IgD-negative memory B cell (primary cell): ENCODE data around the gene STRN. TPM values are rescaled to one million over a fixed set of nuclear protein-coding genes. Genes with fewer than 3 reads are reported as not detected.
"Not testable (repeated sequence)": the region's sequence is repeated elsewhere in the genome, so short reads cannot be mapped to it uniquely, and the experiment has no call there.

ENCODE experiments used
- H3K27ac Mint-ChIP-seq, 3 donors: one replicate each; pipeline ENCODE4 v1.8.0; 2020 to 2022; ENCODE audit warnings: mild to moderate bottlenecking in 3 of 3, mixed read lengths in 3 of 3, moderate library complexity in 1 of 3
- H3K27me3 Mint-ChIP-seq: one replicate; pipeline ENCODE4 v1.8.0; 2021; ENCODE audit warnings: mixed read lengths
- H3K36me3 Mint-ChIP-seq: one replicate; pipeline ENCODE4 v1.8.0; 2020; ENCODE audit warnings: mild to moderate bottlenecking, mixed read lengths
- H3K4me1 Mint-ChIP-seq, 3 donors: one replicate each; pipeline ENCODE4 v1.8.0; 2020 to 2022; ENCODE audit warnings: mixed read lengths in 3 of 3, mild to moderate bottlenecking in 1 of 3
- H3K4me3 Mint-ChIP-seq, 4 donors: one replicate each; pipeline ENCODE4 v1.8.0; 2020 to 2022; ENCODE audit warnings: mild to moderate bottlenecking in 4 of 4, mixed read lengths in 4 of 4, moderate library complexity in 3 of 4
- H3K9me3 Mint-ChIP-seq, 3 donors: one replicate each; pipeline ENCODE4 v1.8.0; 2020 to 2021; ENCODE audit warnings: mixed read lengths in 3 of 3, mild to moderate bottlenecking in 1 of 3
- polyA plus RNA-seq: library from polyadenylated mRNA; unstranded; fragments of 300-500 nt; fragmentation: Illumina TruSeq; gene quantifications from one replicate; pipeline ENCODE4 v1.2.3, GENCODE V29; 2021

Gene STRN
- 12.2 TPM for polyA plus RNA-seq

GRCh38 chr2:36966370-36967235 lies at the start of gene STRN:
TSS of gene STRN (minus strand) at chr2:36966536. CDS start at chr2:36966463, 73 bp downstream.
- peak within 1 kb of the TSS; percentile 98 to 99 (median 98) for H3K27ac Mint-ChIP-seq
- peaks cover 29 to 39% (median 38%) of the 10 kb centered on the region in 3 donors for H3K4me1 Mint-ChIP-seq
- peaks cover 5% of the 10 kb centered on the region for H3K36me3 Mint-ChIP-seq
- H3K27me3 Mint-ChIP-seq, result no peaks in the 10 kb centered on the region
- peak within 1 kb of the TSS; percentile 95 to 99 (median 97) for H3K4me3 Mint-ChIP-seq
- no peaks in the 10 kb centered on the region for H3K9me3 Mint-ChIP-seq

- Mint-ChIP-seq H3K4me1 (peaks cover 12 to 35% (median 35%) of the 10 kb centered on the region in 3 donors), H3K27ac (peak overlapping the region in 2 of 3 donors; percentile 79 to 94), H3K9me3 (no peaks in the 10 kb centered on the region), H3K27me3 (no peaks in the 10 kb centered on the region), H3K4me3 (peak overlapping the region in 2 of 4 donors; percentile 37 to 91), H3K36me3 (peaks cover 9% of the 10 kb centered on the region)
Measured at GRCh38 chr2:37013315-37013641, 46.9 kb upstream of the STRN start.

GRCh38 chr2:37011130-37011529 lies 44.8 kb upstream of the STRN start:
- Mint-ChIP-seq H3K36me3 (peaks cover 9% of the 10 kb centered on the region), H3K27ac (peak overlapping the region; percentile 1 to 87 (median 3)), H3K9me3 (no peaks in the 10 kb centered on the region), H3K27me3 (no peaks in the 10 kb centered on the region), H3K4me1 (peaks cover 12 to 35% (median 33%) of the 10 kb centered on the region in 3 donors), H3K4me3 (peak overlapping the region; percentile 10 to 88 (median 77))

GRCh38 chr2:37005118-37005868 lies 39.0 kb upstream of the STRN start:
- no peaks in the 10 kb centered on the region for H3K9me3 Mint-ChIP-seq
- H3K27me3 Mint-ChIP-seq, result no peaks in the 10 kb centered on the region

GRCh38 chr2:37000988-37001556 lies 34.7 kb upstream of the STRN start:
- no peak overlapping the region for H3K4me3 Mint-ChIP-seq
- peaks cover 7 to 13% (median 8%) of the 10 kb centered on the region in 3 donors for H3K4me1 Mint-ChIP-seq
- peaks cover 7% of the 10 kb centered on the region for H3K36me3 Mint-ChIP-seq
- H3K27me3 Mint-ChIP-seq, result no peaks in the 10 kb centered on the region
- H3K9me3 Mint-ChIP-seq, result no peaks in the 10 kb centered on the region
- no peak overlapping the region for H3K27ac Mint-ChIP-seq

More at GRCh38 chr2:37005118-37005868, 39.0 kb upstream of the STRN start:
- Mint-ChIP-seq H3K4me1 (peaks cover 8 to 21% (median 16%) of the 10 kb centered on the region in 3 donors), H3K27ac (peak overlapping the region; percentile 25 to 89 (median 69)), H3K36me3 (no peaks in the 10 kb centered on the region), H3K4me3 (peak overlapping the region; percentile 10 to 93 (median 79))

GRCh38 chr2:37000318-37000717 lies 34.0 kb upstream of the STRN start:
- Mint-ChIP-seq H3K9me3 (no peaks in the 10 kb centered on the region), H3K4me3 (no peak overlapping the region), H3K36me3 (peaks cover 7% of the 10 kb centered on the region)

GRCh38 chr2:36999416-36999815 lies 33.1 kb upstream of the STRN start:
- H3K36me3 Mint-ChIP-seq, result not testable (repeated sequence)

More at GRCh38 chr2:37000318-37000717, 34.0 kb upstream of the STRN start:
- Mint-ChIP-seq H3K27ac (no peak overlapping the region), H3K27me3 (no peaks in the 10 kb centered on the region), H3K4me1 (peaks cover 5 to 9% (median 6%) of the 10 kb centered on the region in 3 donors)

GRCh38 chr2:36993841-36994620 lies 27.7 kb upstream of the STRN start:
- Mint-ChIP-seq H3K36me3 (peaks cover 7% of the 10 kb centered on the region), H3K4me3 (no peak overlapping the region), H3K9me3 (no peaks in the 10 kb centered on the region), H3K4me1 (no peaks in the 10 kb centered on the region), H3K27me3 (no peaks in the 10 kb centered on the region), H3K27ac (peak overlapping the region in 1 of 3 donors; percentile 11)

More at GRCh38 chr2:36999416-36999815, 33.1 kb upstream of the STRN start:
- not testable (repeated sequence) for H3K4me3 Mint-ChIP-seq, H3K27ac Mint-ChIP-seq, H3K9me3 Mint-ChIP-seq, H3K4me1 Mint-ChIP-seq, H3K27me3 Mint-ChIP-seq

GRCh38 chr2:36988008-36988407 lies 21.7 kb upstream of the STRN start:
- Mint-ChIP-seq H3K9me3 (no peaks in the 10 kb centered on the region), H3K4me1 (no peaks in the 10 kb centered on the region), H3K36me3 (peaks cover 3% of the 10 kb centered on the region), H3K27me3 (no peaks in the 10 kb centered on the region), H3K27ac (peak overlapping the region in 1 of 3 donors; percentile 35), H3K4me3 (no peak overlapping the region)

GRCh38 chr2:36982467-36982866 lies 16.1 kb upstream of the STRN start:
- no peaks in the 10 kb centered on the region for H3K4me1 Mint-ChIP-seq
- peak overlapping the region in 1 of 3 donors; percentile 44 for H3K27ac Mint-ChIP-seq
- H3K36me3 Mint-ChIP-seq, result peaks cover 7% of the 10 kb centered on the region
- H3K4me3 Mint-ChIP-seq, result no peak overlapping the region
- H3K27me3 Mint-ChIP-seq, result no peaks in the 10 kb centered on the region
- no peaks in the 10 kb centered on the region for H3K9me3 Mint-ChIP-seq

GRCh38 chr2:36981911-36982310 lies 15.6 kb upstream of the STRN start:
- no peak overlapping the region for H3K4me3 Mint-ChIP-seq
- no peak overlapping the region for H3K27ac Mint-ChIP-seq
- H3K4me1 Mint-ChIP-seq, result no peaks in the 10 kb centered on the region
- H3K36me3 Mint-ChIP-seq, result peaks cover 7% of the 10 kb centered on the region
- no peaks in the 10 kb centered on the region for H3K9me3 Mint-ChIP-seq
- no peaks in the 10 kb centered on the region for H3K27me3 Mint-ChIP-seq

- not testable (repeated sequence) for H3K4me3 Mint-ChIP-seq, H3K27me3 Mint-ChIP-seq, H3K4me1 Mint-ChIP-seq, H3K36me3 Mint-ChIP-seq, H3K9me3 Mint-ChIP-seq
- H3K27ac Mint-ChIP-seq, result peak overlapping the region in 2 of 3 donors; percentile 8 to 32
Measured at GRCh38 chr2:36979007-36979406, 12.7 kb upstream of the STRN start.

GRCh38 chr2:36976065-36976464 lies 9.7 kb upstream of the STRN start:
- Mint-ChIP-seq H3K36me3 (peaks cover 7% of the 10 kb centered on the region), H3K27ac (no peak overlapping the region)

GRCh38 chr2:36975306-36975705 lies 9.0 kb upstream of the STRN start:
- H3K27ac Mint-ChIP-seq, result no peak overlapping the region
- H3K9me3 Mint-ChIP-seq, result no peaks in the 10 kb centered on the region
- H3K4me3 Mint-ChIP-seq, result no peak overlapping the region
- H3K36me3 Mint-ChIP-seq, result peaks cover 7% of the 10 kb centered on the region
- H3K4me1 Mint-ChIP-seq, result no peaks in the 10 kb centered on the region
- H3K27me3 Mint-ChIP-seq, result no peaks in the 10 kb centered on the region

More at GRCh38 chr2:36976065-36976464, 9.7 kb upstream of the STRN start:
- no peaks in the 10 kb centered on the region for H3K27me3 Mint-ChIP-seq
- no peak overlapping the region for H3K4me3 Mint-ChIP-seq
- H3K4me1 Mint-ChIP-seq, result no peaks in the 10 kb centered on the region
- no peaks in the 10 kb centered on the region for H3K9me3 Mint-ChIP-seq
